Measurements from ENCODE around the gene ZC3H7B. TPM values are rescaled to one million over a fixed set of nuclear protein-coding genes. Genes with fewer than 3 reads are reported as not detected.

The ZC3H7B gene
- total RNA-seq, 2 experiments from 2014 or later, result 29.5 to 32.7 TPM

DNA sequence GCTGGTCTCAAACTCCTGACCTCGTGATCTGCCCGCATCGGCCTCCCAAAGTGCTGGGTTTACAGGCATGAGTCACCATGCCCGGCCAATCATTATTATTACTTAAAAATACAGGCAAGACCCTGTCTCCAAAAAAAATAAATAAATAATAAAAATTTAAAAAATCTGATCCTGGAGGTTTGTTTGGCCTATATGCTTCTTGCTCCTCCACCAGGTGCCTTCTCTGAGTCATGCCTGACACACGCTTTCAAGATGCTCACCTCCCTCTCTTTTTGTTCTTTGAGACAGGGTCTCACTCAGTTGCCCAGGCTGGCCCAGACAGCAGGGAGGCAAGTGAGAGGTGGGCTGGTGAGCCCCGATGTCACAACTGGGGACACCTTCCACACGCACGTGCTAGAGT, 13.5 kb downstream of the ZC3H7B start:
- no peaks in the 10 kb centered on the region for H3K4me1 ChIP-seq (ENCODE audit: insufficient read depth, low read length)
- intact Hi-C loops (cut with DNase I, micrococcal nuclease), result no loop called here
- no peaks in the 10 kb centered on the region for H3K27me3 Mint-ChIP-seq
- H3K27ac Mint-ChIP-seq, result no peak overlapping the region
- H3K4me3 ChIP-seq (ENCODE audit: low read length), result no peak overlapping the region
- ATAC-seq (ENCODE audit: poor library complexity) (no peak), DNase-seq (peak in 1 of 14 experiments; percentile 4)
- no peak overlapping the region for H3K27ac ChIP-seq (ENCODE audit: low read depth in 1 of 2, low read length in 2 of 2)
- POLR2A ChIA-PET, result no interaction called here
- H3K9me3 Mint-ChIP-seq, result no peaks in the 10 kb centered on the region
- no peak for TF ChIP-seq CTCF (IDR thresholded peaks at IDR 0.05)
- peaks cover 9% of the 10 kb centered on the region for H3K4me1 Mint-ChIP-seq (ENCODE audit: low read depth)
- peaks cover 18% of the 10 kb centered on the region for H3K36me3 Mint-ChIP-seq (ENCODE audit: low read depth)
- H3K9me3 ChIP-seq (ENCODE audit: control insufficient read depth in 1 of 2, insufficient read depth in 1 of 2, low read length in 2 of 2), result no peaks in the 10 kb centered on the region
- no peaks in the 10 kb centered on the region for H3K27me3 ChIP-seq (ENCODE audit: control insufficient read depth in 1 of 2, insufficient read depth in 2 of 2, low read length in 2 of 2)
- no peak overlapping the region for H3K4me3 Mint-ChIP-seq
- peaks cover 12% of the 10 kb centered on the region for H3K36me3 ChIP-seq (ENCODE audit: insufficient read depth, low read length)
- CTCF ChIA-PET, result no interaction called here

DNA sequence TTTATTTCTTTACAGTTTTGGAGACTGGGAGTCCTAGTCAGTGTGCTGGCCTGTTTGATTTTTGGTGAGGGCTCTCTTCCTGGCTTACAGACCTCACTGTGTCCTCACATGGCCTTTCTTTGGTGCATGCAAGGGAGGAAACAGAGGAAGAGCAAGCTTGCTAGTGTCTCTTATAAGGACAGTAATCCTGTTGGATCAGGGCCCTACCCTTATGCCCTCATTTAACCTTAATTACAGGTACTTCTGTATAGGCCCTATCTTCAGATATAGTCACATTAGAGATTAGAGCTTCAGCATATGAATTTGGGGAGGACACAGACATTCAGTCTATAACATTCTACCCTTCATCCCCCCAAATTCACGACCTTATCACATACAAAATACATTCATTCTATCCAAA, 14.3 kb downstream of the ZC3H7B start:
- ATAC-seq (ENCODE audit: poor library complexity) (no peak), DNase-seq (no peak)
- no peak for TF ChIP-seq CTCF (IDR thresholded peaks at IDR 0.05)
- CTCF ChIA-PET, result no interaction called here
- POLR2A ChIA-PET, result no interaction called here
- H3K27me3 ChIP-seq (ENCODE audit: control insufficient read depth in 1 of 2, insufficient read depth in 2 of 2, low read length in 2 of 2), result no peaks in the 10 kb centered on the region
- Mint-ChIP-seq H3K36me3 (ENCODE audit: low read depth) (peaks cover 24% of the 10 kb centered on the region), H3K4me1 (ENCODE audit: low read depth) (peaks cover 9% of the 10 kb centered on the region), H3K27ac (no peak overlapping the region), H3K4me3 (no peak overlapping the region), H3K27me3 (no peaks in the 10 kb centered on the region), H3K9me3 (no peaks in the 10 kb centered on the region)
- H3K4me3 ChIP-seq (ENCODE audit: low read length), result no peak overlapping the region
- peaks cover 13% of the 10 kb centered on the region for H3K36me3 ChIP-seq (ENCODE audit: insufficient read depth, low read length)
- intact Hi-C loops (cut with DNase I, micrococcal nuclease), result no loop called here
- no peaks in the 10 kb centered on the region for H3K9me3 ChIP-seq (ENCODE audit: control insufficient read depth in 1 of 2, insufficient read depth in 1 of 2, low read length in 2 of 2)
- no peaks in the 10 kb centered on the region for H3K4me1 ChIP-seq (ENCODE audit: insufficient read depth, low read length)
- H3K27ac ChIP-seq (ENCODE audit: low read depth in 1 of 2, low read length in 2 of 2), result no peak overlapping the region

- ATAC-seq (ENCODE audit: poor library complexity) (no peak), DNase-seq (no peak)
- ChIA-PET POLR2A (no interaction called here), CTCF (no interaction called here)
- Mint-ChIP-seq H3K27ac (no peak overlapping the region), H3K27me3 (no peaks in the 10 kb centered on the region), H3K36me3 (ENCODE audit: low read depth) (peaks cover 58% of the 10 kb centered on the region), H3K4me3 (no peak overlapping the region), H3K4me1 (ENCODE audit: low read depth) (no peaks in the 10 kb centered on the region), H3K9me3 (no peaks in the 10 kb centered on the region)
- Histone ChIP-seq H3K27ac (ENCODE audit: low read depth in 1 of 2, low read length in 2 of 2) (no peak overlapping the region), H3K27me3 (ENCODE audit: control insufficient read depth in 1 of 2, insufficient read depth in 2 of 2, low read length in 2 of 2) (no peaks in the 10 kb centered on the region), H3K9me3 (ENCODE audit: control insufficient read depth in 1 of 2, insufficient read depth in 1 of 2, low read length in 2 of 2) (no peaks in the 10 kb centered on the region), H3K4me3 (ENCODE audit: low read length) (no peak overlapping the region), H3K4me1 (ENCODE audit: insufficient read depth, low read length) (no peaks in the 10 kb centered on the region), H3K36me3 (ENCODE audit: insufficient read depth, low read length) (peaks cover 45% of the 10 kb centered on the region)
- TF ChIP-seq CTCF (IDR thresholded peaks at IDR 0.05), result no peak
- intact Hi-C loops (cut with DNase I, micrococcal nuclease), result no loop called here
Measured at GRCh38 chr22:41320416-41321240, 19.3 kb downstream of the ZC3H7B start.

Data from CD4-positive, alpha-beta T cell (primary cell).